Heart left ventricle (tissue), 13 donors: ENCODE results near the gene EIF4ENIF1.

Source experiments
- POLR2A ChIP-seq, 2 donors: fragments of 450-650 bp; IDR thresholded peaks; one replicate each; pipeline ENCODE4 v1.6.1; 2017; ENCODE audit warnings: antibody characterized with exemption in 2 of 2, mild to moderate bottlenecking in 2 of 2, moderate library complexity in 2 of 2
- TF ChIP-seq, protein P1 (sequence below), 12 donors: fragments of 200-600 bp; sonication (generic) in 4 of 12; IDR thresholded peaks; one replicate each; pipeline versions ENCODE4 v1.5.0 to v1.8.0; 2018 to 2022; ENCODE audit warnings: antibody characterized with exemption in 12 of 12, mild to moderate bottlenecking in 5 of 12
- donor health status: ischemic (EF 13 %, LVEDD 7.1; RV severe dilation, severe dysfunction).
- donor health status: DM: no; HTN: yes; CAD: no.
- donor health status: DM: no; HTN: no; CAD: no.
- donor health status: ischemic (EF 25% LVEDD 6.9; RV normal size, moderate dysfunction).
- donor health status: ischemic (EF 25% LVEDD 5.7; RV mildly dilated, moderate dysfunction).
- donor health status: ischemic (EF 35%, LVEDD 5.7; RV mildly dilated, moderate dysfunction).
- donor health status: nonischemic (EF 11% LVEDD 7.7; RV severe dilation, severe dysfunction).
- donor health status: DM: yes; HTN: yes; CAD: no.
- donor health status: PGD.
- donor health status: ischemic (EF 29% LVEDD 5.4; RV normal size, mild dysfunction).
- donor health status: nonischemic (EF 23%, LVEDD 6.1; RV moderate dilation, normal function).

DNA sequence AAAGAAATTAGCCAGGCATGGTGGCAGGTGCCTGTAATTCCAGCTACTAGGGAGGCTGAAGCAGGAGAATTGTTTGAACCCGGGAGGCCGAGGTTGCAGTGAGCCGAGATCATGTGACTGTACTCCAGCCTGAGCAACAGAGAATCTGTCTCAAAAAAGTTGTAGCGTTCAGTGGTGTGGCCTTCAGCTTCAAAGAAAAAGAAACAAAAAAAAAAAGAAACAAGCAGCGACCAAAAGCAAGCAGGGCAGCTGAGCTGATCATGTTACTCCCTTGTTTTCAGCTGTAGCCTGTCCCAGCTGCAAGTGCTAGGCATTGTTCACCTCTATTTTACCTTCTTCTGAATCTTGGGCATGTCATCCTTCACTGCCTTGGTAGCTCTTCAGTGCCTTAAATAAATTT is 43.7 kb upstream of the EIF4ENIF1 start:
- TF ChIP-seq, protein P1, sequence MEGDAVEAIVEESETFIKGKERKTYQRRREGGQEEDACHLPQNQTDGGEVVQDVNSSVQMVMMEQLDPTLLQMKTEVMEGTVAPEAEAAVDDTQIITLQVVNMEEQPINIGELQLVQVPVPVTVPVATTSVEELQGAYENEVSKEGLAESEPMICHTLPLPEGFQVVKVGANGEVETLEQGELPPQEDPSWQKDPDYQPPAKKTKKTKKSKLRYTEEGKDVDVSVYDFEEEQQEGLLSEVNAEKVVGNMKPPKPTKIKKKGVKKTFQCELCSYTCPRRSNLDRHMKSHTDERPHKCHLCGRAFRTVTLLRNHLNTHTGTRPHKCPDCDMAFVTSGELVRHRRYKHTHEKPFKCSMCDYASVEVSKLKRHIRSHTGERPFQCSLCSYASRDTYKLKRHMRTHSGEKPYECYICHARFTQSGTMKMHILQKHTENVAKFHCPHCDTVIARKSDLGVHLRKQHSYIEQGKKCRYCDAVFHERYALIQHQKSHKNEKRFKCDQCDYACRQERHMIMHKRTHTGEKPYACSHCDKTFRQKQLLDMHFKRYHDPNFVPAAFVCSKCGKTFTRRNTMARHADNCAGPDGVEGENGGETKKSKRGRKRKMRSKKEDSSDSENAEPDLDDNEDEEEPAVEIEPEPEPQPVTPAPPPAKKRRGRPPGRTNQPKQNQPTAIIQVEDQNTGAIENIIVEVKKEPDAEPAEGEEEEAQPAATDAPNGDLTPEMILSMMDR (IDR thresholded peaks at IDR 0.05): no peak
- no peak for TF ChIP-seq POLR2A (IDR thresholded peaks at IDR 0.05)
